NCI-H2107 (cell line): ENCODE results near the gene FGD4.
"Not testable (repeated sequence)": the region's sequence is repeated elsewhere in the genome, so short reads cannot be mapped to it uniquely, and the experiment has no call there.

Experiments used
- DNase-seq: peaks from one replicate; lab custom pipeline; 2025; lab: John Stamatoyannopoulos, UW

FGD4 gene

GRCh38 chr12:32496946-32497345 is 97.6 kb downstream of the FGD4 start:
- DNase-seq = no peak

- no peak for DNase-seq
Measured at GRCh38 chr12:32497864-32498263, 98.5 kb downstream of the FGD4 start.

- no peak for DNase-seq
Measured at GRCh38 chr12:32499048-32499447, 99.7 kb downstream of the FGD4 start.

- DNase-seq = peak; percentile 65
Measured at GRCh38 chr12:32501835-32502333, 102.5 kb downstream of the FGD4 start.

GRCh38 chr12:32502693-32503502 is 103.5 kb downstream of the FGD4 start:
- no peak for DNase-seq

- DNase-seq = no peak
Measured at GRCh38 chr12:32503730-32504129, 104.4 kb downstream of the FGD4 start.

- DNase-seq = no peak
Measured at GRCh38 chr12:32504591-32504990, 105.2 kb downstream of the FGD4 start.

GRCh38 chr12:32505067-32505945 is 105.9 kb downstream of the FGD4 start:
- DNase-seq = no peak

GRCh38 chr12:32507096-32507941 is 108.0 kb downstream of the FGD4 start:
- DNase-seq = not testable (repeated sequence)

- no peak for DNase-seq
Measured at GRCh38 chr12:32507942-32508320, 108.6 kb downstream of the FGD4 start.

- DNase-seq = no peak
Measured at GRCh38 chr12:32508626-32509025, 109.3 kb downstream of the FGD4 start.

- no peak for DNase-seq
Measured at GRCh38 chr12:32509328-32510091, 110.2 kb downstream of the FGD4 start.

- DNase-seq = not testable (repeated sequence)
Measured at GRCh38 chr12:32511976-32512375, 112.6 kb downstream of the FGD4 start.

- DNase-seq = no peak
Measured at GRCh38 chr12:32512379-32512778, 113.0 kb downstream of the FGD4 start.

- DNase-seq = no peak
Measured at GRCh38 chr12:32512910-32513309, 113.6 kb downstream of the FGD4 start.

- DNase-seq = no peak
Measured at GRCh38 chr12:32515137-32515873, 115.9 kb downstream of the FGD4 start.

- no peak for DNase-seq
Measured at GRCh38 chr12:32516230-32516629, 116.9 kb downstream of the FGD4 start.

GRCh38 chr12:32517966-32518365 is 118.6 kb downstream of the FGD4 start:
- DNase-seq = no peak

GRCh38 chr12:32519047-32519446 is 119.7 kb downstream of the FGD4 start:
- no peak for DNase-seq
